A549 (cell line): ENCODE data around the gene TLR1.

Experiments used
- CTCF ChIP-seq: fragments of >200 bp; sonication (Bioruptor Twin); formaldehyde crosslinking; IDR thresholded peaks from 3 replicates; pipeline ENCODE4 v1.5.1; 2016
- EHMT2 ChIP-seq: fragments of 200-600 bp; sonication (generic); IDR thresholded peaks from 2 replicates; pipeline ENCODE4 v1.6.1; 2016; ENCODE audit warnings: antibody characterized with exemption, low read depth, mild to moderate bottlenecking, moderate library complexity
- EP300 ChIP-seq, 2 experiments: fragments of >200 bp; sonication (Bioruptor Twin); formaldehyde crosslinking; IDR thresholded peaks; 2 replicates in 1 of 2; 3 replicates in 1 of 2; pipeline ENCODE4 v1.6.1; 2016 to 2017
- HMGXB4 ChIP-seq: fragments of 250-450 bp; sonication (Bioruptor Pico); IDR thresholded peaks from 2 replicates; pipeline ENCODE4 v1.5.0; 2021; ENCODE audit warnings: mild to moderate bottlenecking, moderate library complexity, borderline replicate concordance
- POLR2A ChIP-seq: IDR thresholded peaks from 2 replicates; pipeline ENCODE4 v1.6.1; 2012; ENCODE audit warnings: mild to moderate bottlenecking, low read length
- RNF2 ChIP-seq: fragments of 200-600 bp; sonication (generic); IDR thresholded peaks from 2 replicates; pipeline ENCODE4 v1.6.1; 2016; ENCODE audit warnings: low read depth, mild to moderate bottlenecking, antibody characterized with exemption, moderate library complexity, borderline replicate concordance
- TF ChIP-seq, protein P1 (sequence below): IDR thresholded peaks from 2 replicates; pipeline ENCODE4 v1.6.1; 2012

- TF ChIP-seq EP300 (IDR thresholded peaks at IDR 0.05) (no peak), POLR2A (no peak), RNF2 (no peak), EHMT2 (no peak), HMGXB4 (no peak), CTCF (no peak)
- TF ChIP-seq, protein P1, sequence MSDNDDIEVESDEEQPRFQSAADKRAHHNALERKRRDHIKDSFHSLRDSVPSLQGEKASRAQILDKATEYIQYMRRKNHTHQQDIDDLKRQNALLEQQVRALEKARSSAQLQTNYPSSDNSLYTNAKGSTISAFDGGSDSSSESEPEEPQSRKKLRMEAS: no peak
Measured at GRCh38 chr4:38834570-38834969, 30.0 kb upstream of the TLR1 start.
